Heart left ventricle (tissue), 13 donors: ENCODE results near the gene GPBP1L1.

Experiments
- POLR2A ChIP-seq, 2 donors: fragments of 450-650 bp; IDR thresholded peaks; one replicate each; pipeline ENCODE4 v1.6.1; 2017; ENCODE audit warnings: antibody characterized with exemption in 2 of 2, mild to moderate bottlenecking in 2 of 2, moderate library complexity in 2 of 2
- TF ChIP-seq, protein P1 (sequence below), 12 donors: fragments of 200-600 bp; sonication (generic) in 4 of 12; IDR thresholded peaks; one replicate each; pipeline versions ENCODE4 v1.5.0 to v1.8.0; 2018 to 2022; ENCODE audit warnings: antibody characterized with exemption in 12 of 12, mild to moderate bottlenecking in 5 of 12
- donor health status: ischemic (EF 13 %, LVEDD 7.1; RV severe dilation, severe dysfunction).
- donor health status: DM: no; HTN: yes; CAD: no.
- donor health status: DM: no; HTN: no; CAD: no.
- donor health status: ischemic (EF 25% LVEDD 6.9; RV normal size, moderate dysfunction).
- donor health status: ischemic (EF 25% LVEDD 5.7; RV mildly dilated, moderate dysfunction).
- donor health status: ischemic (EF 35%, LVEDD 5.7; RV mildly dilated, moderate dysfunction).
- donor health status: nonischemic (EF 11% LVEDD 7.7; RV severe dilation, severe dysfunction).
- donor health status: DM: yes; HTN: yes; CAD: no.
- donor health status: PGD.
- donor health status: ischemic (EF 29% LVEDD 5.4; RV normal size, mild dysfunction).
- donor health status: nonischemic (EF 23%, LVEDD 6.1; RV moderate dilation, normal function).

DNA sequence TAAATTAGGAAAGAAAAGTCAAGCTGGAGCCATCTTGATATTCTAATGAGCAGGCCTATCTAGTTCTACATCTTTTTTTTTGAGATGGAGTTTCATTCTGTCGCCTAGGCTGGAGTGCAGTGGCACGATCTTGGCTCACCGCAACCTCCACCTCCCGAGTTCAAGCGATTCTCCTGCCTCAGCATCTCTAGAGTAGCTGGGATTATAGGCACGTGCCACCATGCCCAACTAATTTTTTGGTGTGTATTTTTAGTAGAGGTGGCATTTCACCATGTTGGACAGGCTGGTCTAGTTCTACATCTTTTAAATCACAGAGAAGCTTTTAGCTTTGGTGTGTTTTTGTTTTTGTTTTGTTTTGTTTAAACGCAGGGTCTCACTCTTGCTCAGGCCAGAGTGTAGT is 8.5 kb upstream of the GPBP1L1 start:
- TF ChIP-seq, protein P1, sequence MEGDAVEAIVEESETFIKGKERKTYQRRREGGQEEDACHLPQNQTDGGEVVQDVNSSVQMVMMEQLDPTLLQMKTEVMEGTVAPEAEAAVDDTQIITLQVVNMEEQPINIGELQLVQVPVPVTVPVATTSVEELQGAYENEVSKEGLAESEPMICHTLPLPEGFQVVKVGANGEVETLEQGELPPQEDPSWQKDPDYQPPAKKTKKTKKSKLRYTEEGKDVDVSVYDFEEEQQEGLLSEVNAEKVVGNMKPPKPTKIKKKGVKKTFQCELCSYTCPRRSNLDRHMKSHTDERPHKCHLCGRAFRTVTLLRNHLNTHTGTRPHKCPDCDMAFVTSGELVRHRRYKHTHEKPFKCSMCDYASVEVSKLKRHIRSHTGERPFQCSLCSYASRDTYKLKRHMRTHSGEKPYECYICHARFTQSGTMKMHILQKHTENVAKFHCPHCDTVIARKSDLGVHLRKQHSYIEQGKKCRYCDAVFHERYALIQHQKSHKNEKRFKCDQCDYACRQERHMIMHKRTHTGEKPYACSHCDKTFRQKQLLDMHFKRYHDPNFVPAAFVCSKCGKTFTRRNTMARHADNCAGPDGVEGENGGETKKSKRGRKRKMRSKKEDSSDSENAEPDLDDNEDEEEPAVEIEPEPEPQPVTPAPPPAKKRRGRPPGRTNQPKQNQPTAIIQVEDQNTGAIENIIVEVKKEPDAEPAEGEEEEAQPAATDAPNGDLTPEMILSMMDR (IDR thresholded peaks at IDR 0.05), result no peak
- TF ChIP-seq POLR2A (IDR thresholded peaks at IDR 0.05), result no peak
